Upper lobe of left lung (tissue), 4 donors: ENCODE results near the gene PLCB1.

ENCODE experiments used
- POLR2A ChIP-seq, 4 donors: fragments of 450-650 bp; IDR thresholded peaks; one replicate each; pipeline ENCODE4 v1.5.1; 2016 to 2017; ENCODE audit warnings: antibody characterized with exemption in 4 of 4, mild to moderate bottlenecking in 2 of 4
- POLR2AphosphoS5 ChIP-seq, 2 donors: sonication (generic); formaldehyde crosslinking; IDR thresholded peaks; one replicate each; pipeline ENCODE4 v1.5.1; 2017; ENCODE audit warnings: antibody characterized with exemption in 2 of 2
- TF ChIP-seq, protein P1 (sequence below), 6 experiments: fragments of 450-650 bp in 4 of 6; fragments of 200-600 bp in 2 of 6; sonication (generic) in 2 of 6; IDR thresholded peaks; one replicate each; pipeline ENCODE4 v1.5.1; 2016 to 2019; ENCODE audit warnings: antibody characterized with exemption in 6 of 6

DNA sequence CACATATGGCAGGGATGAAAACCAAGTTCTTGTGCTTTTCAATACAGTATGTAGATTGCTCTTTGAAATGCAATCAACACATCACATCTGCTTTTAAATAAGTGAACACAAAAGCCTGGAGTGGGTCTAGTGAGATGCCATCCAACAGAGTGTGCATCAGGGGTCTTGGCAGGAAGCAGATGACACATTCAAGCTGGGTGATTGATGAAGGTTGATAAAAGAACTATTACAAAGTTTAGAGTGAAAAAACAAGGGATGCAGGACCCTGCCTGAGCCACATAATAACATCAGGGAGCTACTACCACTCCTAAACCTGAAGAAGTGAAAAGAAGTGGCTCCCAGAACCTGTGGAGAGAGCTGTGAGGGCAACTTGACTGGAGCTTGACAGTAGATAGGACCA, 16.6 kb upstream of the PLCB1 start:
- TF ChIP-seq, protein P1, sequence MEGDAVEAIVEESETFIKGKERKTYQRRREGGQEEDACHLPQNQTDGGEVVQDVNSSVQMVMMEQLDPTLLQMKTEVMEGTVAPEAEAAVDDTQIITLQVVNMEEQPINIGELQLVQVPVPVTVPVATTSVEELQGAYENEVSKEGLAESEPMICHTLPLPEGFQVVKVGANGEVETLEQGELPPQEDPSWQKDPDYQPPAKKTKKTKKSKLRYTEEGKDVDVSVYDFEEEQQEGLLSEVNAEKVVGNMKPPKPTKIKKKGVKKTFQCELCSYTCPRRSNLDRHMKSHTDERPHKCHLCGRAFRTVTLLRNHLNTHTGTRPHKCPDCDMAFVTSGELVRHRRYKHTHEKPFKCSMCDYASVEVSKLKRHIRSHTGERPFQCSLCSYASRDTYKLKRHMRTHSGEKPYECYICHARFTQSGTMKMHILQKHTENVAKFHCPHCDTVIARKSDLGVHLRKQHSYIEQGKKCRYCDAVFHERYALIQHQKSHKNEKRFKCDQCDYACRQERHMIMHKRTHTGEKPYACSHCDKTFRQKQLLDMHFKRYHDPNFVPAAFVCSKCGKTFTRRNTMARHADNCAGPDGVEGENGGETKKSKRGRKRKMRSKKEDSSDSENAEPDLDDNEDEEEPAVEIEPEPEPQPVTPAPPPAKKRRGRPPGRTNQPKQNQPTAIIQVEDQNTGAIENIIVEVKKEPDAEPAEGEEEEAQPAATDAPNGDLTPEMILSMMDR (IDR thresholded peaks at IDR 0.05), result no peak
- no peak for TF ChIP-seq POLR2A (IDR thresholded peaks at IDR 0.05)
- no peak for TF ChIP-seq POLR2AphosphoS5 (IDR thresholded peaks at IDR 0.05)
